GM21529 (cell line): ENCODE data around the gene URB1.
"Not testable (repeated sequence)": the region's sequence is repeated elsewhere in the genome, so short reads cannot be mapped to it uniquely, and the experiment has no call there.

Experiments used
- ATAC-seq: cut with Tn5 transposase; IDR thresholded peaks from one replicate; pipeline ENCODE4 v1.9.1; 2021; ENCODE audit not compliant: unreplicated experiment

URB1 gene

GRCh38 chr21:32301596-32301995 lies 91.2 kb downstream of the URB1 start:
- no peak for ATAC-seq

- ATAC-seq, result no peak
Observed at GRCh38 chr21:32300117-32300681, 92.6 kb downstream of the URB1 start.

GRCh38 chr21:32299695-32300094 lies 93.1 kb downstream of the URB1 start:
- no peak for ATAC-seq

- ATAC-seq, result no peak
Observed at GRCh38 chr21:32298658-32299081, 94.1 kb downstream of the URB1 start, which contains the start of gene MRAP. MRAP (plus strand) TSS chr21:32298855; CDS start chr21:32298972, 117 bp downstream.

GRCh38 chr21:32298148-32298559 lies 94.7 kb downstream of the URB1 start:
- no peak for ATAC-seq

- ATAC-seq, result no peak
Observed at GRCh38 chr21:32297449-32297848, 95.4 kb downstream of the URB1 start.

- no peak for ATAC-seq
Observed at GRCh38 chr21:32285476-32285875, 107.3 kb downstream of the URB1 start.

- ATAC-seq, result no peak
Observed at GRCh38 chr21:32282992-32283391, 109.8 kb downstream of the URB1 start.

GRCh38 chr21:32281531-32281930 lies 111.3 kb downstream of the URB1 start:
- ATAC-seq, result no peak

GRCh38 chr21:32279377-32279680 lies 113.5 kb downstream of the URB1 start:
- ATAC-seq, result peak; percentile 13

- peak; percentile 93 for ATAC-seq
Observed at GRCh38 chr21:32278518-32279376, 114.1 kb downstream of the URB1 start, which contains the start of gene MIS18A. MIS18A (minus strand) TSS chr21:32279049; CDS start chr21:32279014, 35 bp downstream.

- no peak for ATAC-seq
Observed at GRCh38 chr21:32278103-32278502, 114.7 kb downstream of the URB1 start.

- no peak for ATAC-seq
Observed at GRCh38 chr21:32276671-32277070, 116.1 kb downstream of the URB1 start.

- ATAC-seq, result no peak
Observed at GRCh38 chr21:32270748-32271147, 122.1 kb downstream of the URB1 start.

GRCh38 chr21:32265321-32265720 lies 127.5 kb downstream of the URB1 start:
- ATAC-seq, result not testable (repeated sequence)

GRCh38 chr21:32261929-32262328 lies 130.9 kb downstream of the URB1 start:
- no peak for ATAC-seq
